HepG2 (cell line): Measurements from ENCODE around the gene SMAD3. TPM values are rescaled to one million over a fixed set of nuclear protein-coding genes. Genes with fewer than 3 reads are reported as not detected.
A peak's percentile ranks its signal among the peaks of the same experiment; 100 is the strongest.

Experiments used
- ELF3 ChIP-seq: IDR thresholded peaks from 2 replicates; pipeline ENCODE4 v1.6.1; 2016; ENCODE audit warnings: missing genetic modification reagents, missing compliant biosample characterization
- HHEX ChIP-seq: IDR thresholded peaks from 2 replicates; pipeline ENCODE4 v1.6.1; 2016; ENCODE audit warnings: control low read depth
- MIER3 ChIP-seq: IDR thresholded peaks from 2 replicates; pipeline ENCODE4 v1.6.1; 2016; ENCODE audit warnings: missing compliant biosample characterization, borderline replicate concordance
- NR2F2 ChIP-seq: IDR thresholded peaks from 2 replicates; pipeline ENCODE4 v1.6.1; 2012; ENCODE audit warnings: low read depth, inconsistent platforms, borderline replicate concordance
- PHF21A ChIP-seq: sonication (generic); formaldehyde crosslinking; IDR thresholded peaks from 2 replicates; pipeline ENCODE4 v1.5.0; 2020; ENCODE audit warnings: mild to moderate bottlenecking, missing genetic modification reagents
- PHF8 ChIP-seq: sonication (generic); formaldehyde crosslinking; IDR thresholded peaks from 2 replicates; pipeline ENCODE4 v1.5.0; 2020; ENCODE audit warnings: missing genetic modification reagents
- RFX1 ChIP-seq: fragments of 450-650 bp; IDR thresholded peaks from 2 replicates; pipeline ENCODE4 v1.6.1; 2017
- SALL1 ChIP-seq: sonication (generic); formaldehyde crosslinking; IDR thresholded peaks from 2 replicates; pipeline ENCODE4 v1.8.0; 2022; ENCODE audit warnings: mild to moderate bottlenecking, missing genetic modification reagents
- SIN3A ChIP-seq: IDR thresholded peaks from 2 replicates; pipeline ENCODE4 v1.6.1; 2011; ENCODE audit warnings: low read depth, mild to moderate bottlenecking, control low read depth, low read length, borderline replicate concordance
- SIX1 ChIP-seq: sonication (generic); formaldehyde crosslinking; IDR thresholded peaks from 2 replicates; pipeline ENCODE4 v1.4.0; 2020; ENCODE audit warnings: missing genetic modification reagents, borderline replicate concordance
- SOX5 ChIP-seq: IDR thresholded peaks from 2 replicates; pipeline ENCODE4 v1.6.1; 2016; ENCODE audit warnings: borderline replicate concordance
- TBL1XR1 ChIP-seq: fragments of 150-350 bp; IDR thresholded peaks from 2 replicates; pipeline ENCODE4 v1.6.1; 2014; ENCODE audit warnings: borderline replicate concordance, low read length; ENCODE audit not compliant: partially characterized antibody
- ZBTB42 ChIP-seq: sonication (generic); formaldehyde crosslinking; IDR thresholded peaks from 2 replicates; pipeline ENCODE4 v1.5.0; 2020; ENCODE audit warnings: mild to moderate bottlenecking, missing genetic modification reagents
- ZKSCAN1 ChIP-seq: fragments of 150-350 bp; IDR thresholded peaks from 2 replicates; pipeline ENCODE4 v1.6.1; 2014; ENCODE audit warnings: low read length
- ZNF124 ChIP-seq: sonication (generic); formaldehyde crosslinking; IDR thresholded peaks from 2 replicates; pipeline ENCODE4 v1.4.0; 2020; ENCODE audit warnings: missing genetic modification reagents
- ZNF552 ChIP-seq: sonication (generic); formaldehyde crosslinking; IDR thresholded peaks from 2 replicates; pipeline ENCODE4 v1.9.0; 2022; ENCODE audit warnings: missing genetic modification reagents, mild to moderate bottlenecking, borderline replicate concordance
- ZNF567 ChIP-seq: sonication (generic); formaldehyde crosslinking; IDR thresholded peaks from 2 replicates; pipeline ENCODE4 v1.8.1; 2023; ENCODE audit warnings: mild to moderate bottlenecking, missing genetic modification reagents, borderline replicate concordance
- polyA plus RNA-seq, 8 experiments: library from polyadenylated mRNA; depleted of rRNA in 3 of 8; stranded (reverse) in 7 of 8; unstranded in 1 of 8; fragments of >200 nt; fragmentation: Illumina TruSeq in 4 of 8; extraction: Trizol in 4 of 8; gene quantifications; 2 replicates each; pipeline versions ENCODE4 v1.2.1 to v1.2.3, GENCODE V29; 2011 to 2016; ENCODE audit warnings: low read depth in 4 of 8, missing spikeins in 1 of 8, mixed read lengths in 1 of 8; ENCODE audit not compliant: insufficient read depth in 1 of 8
- total RNA-seq, 5 experiments: library from RNA; depleted of rRNA; stranded (reverse); fragments of >200 nt; fragmentation: Illumina TruSeq; extraction: Trizol; gene quantifications; 2 replicates each; pipeline ENCODE4 v1.2.3, GENCODE V29; 2016; ENCODE audit warnings: low read depth in 1 of 5
- TF ChIP-seq, protein P1 (sequence below): IDR thresholded peaks from 2 replicates; pipeline ENCODE4 v1.6.1; 2018; ENCODE audit warnings: missing genetic modification reagents, mild to moderate bottlenecking, missing compliant biosample characterization
- TF ChIP-seq, protein P2 (sequence below): sonication (generic); IDR thresholded peaks from 2 replicates; pipeline ENCODE4 v1.6.1; 2016; ENCODE audit warnings: low read depth, borderline replicate concordance

The SMAD3 gene
- total and polyA plus RNA-seq, 2 of the 13 experiments (the other 11 are each of a cell fraction or from before 2014, with no cell fraction given), result 8.6 to 56.3 TPM

DNA sequence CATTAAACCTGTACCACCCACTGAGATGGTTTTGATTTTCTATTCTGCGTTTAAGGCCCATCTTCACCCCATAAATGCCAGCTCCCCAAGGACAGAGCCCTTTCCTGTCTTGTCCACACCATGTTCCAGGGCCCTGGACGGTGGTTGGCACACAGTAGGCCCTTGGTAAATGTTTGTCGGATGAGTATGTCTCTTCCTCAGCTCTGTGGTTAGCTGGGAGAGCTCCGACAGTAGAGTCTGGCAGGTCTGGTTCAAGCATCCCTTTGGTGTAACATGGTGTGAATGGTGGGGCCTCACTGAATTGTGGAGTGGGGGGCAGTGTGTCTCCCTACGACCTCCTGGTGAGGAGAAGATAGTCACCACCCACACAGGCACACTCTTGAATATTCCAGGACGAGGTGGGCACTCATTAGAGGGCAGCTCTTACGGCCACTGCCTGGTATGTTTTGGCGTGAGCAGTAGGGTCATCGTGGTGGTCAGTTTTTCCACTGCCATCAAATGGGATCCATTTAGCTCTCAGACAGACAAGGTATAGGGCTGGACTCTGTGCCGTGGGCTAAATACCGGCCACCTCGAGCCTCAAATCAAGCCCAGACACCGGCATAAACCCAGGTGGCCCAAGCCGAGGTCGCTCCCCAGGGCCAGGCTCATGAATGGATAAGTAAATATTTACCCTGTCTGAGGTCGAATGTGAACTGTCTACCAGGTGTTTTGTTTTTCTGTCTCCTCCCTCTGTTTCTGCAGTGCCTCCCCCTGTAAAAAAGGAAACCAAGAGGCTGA is 61.3 kb downstream of the SMAD3 start (continued):
- TF ChIP-seq, protein P1, sequence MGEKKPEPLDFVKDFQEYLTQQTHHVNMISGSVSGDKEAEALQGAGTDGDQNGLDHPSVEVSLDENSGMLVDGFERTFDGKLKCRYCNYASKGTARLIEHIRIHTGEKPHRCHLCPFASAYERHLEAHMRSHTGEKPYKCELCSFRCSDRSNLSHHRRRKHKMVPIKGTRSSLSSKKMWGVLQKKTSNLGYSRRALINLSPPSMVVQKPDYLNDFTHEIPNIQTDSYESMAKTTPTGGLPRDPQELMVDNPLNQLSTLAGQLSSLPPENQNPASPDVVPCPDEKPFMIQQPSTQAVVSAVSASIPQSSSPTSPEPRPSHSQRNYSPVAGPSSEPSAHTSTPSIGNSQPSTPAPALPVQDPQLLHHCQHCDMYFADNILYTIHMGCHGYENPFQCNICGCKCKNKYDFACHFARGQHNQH, result peak; percentile 54; the same call in 1 of the 2 replicates
- TF ChIP-seq ZNF552 (CRISPR knock-in tag) (0 out of 2 replicates have a peak, but pooled peaks have one; percentile 37), SOX5 (CRISPR knock-in tag) (peak; percentile 78; the same call in 1 of the 2 replicates), RFX1 (no peak), PHF21A (CRISPR knock-in tag) (peak; percentile 51; the same call in 1 of the 2 replicates), ZBTB42 (CRISPR knock-in tag) (no peak), ZKSCAN1 (peak; percentile 75), MIER3 (CRISPR knock-in tag) (0 out of 2 replicates have a peak, but pooled peaks have one; percentile 23), NR2F2 (peak; percentile 54; the same call in 1 of the 2 replicates), PHF8 (CRISPR knock-in tag) (no peak), ZNF567 (CRISPR knock-in tag) (no peak), HHEX (CRISPR knock-in tag) (no peak), SIN3A (0 out of 2 replicates have a peak, but pooled peaks have one; percentile 50), ELF3 (CRISPR knock-in tag) (0 out of 2 replicates have a peak, but pooled peaks have one; percentile 11), SALL1 (CRISPR knock-in tag) (peak; percentile 88), ZNF124 (CRISPR knock-in tag) (no peak), SIX1 (no peak), TBL1XR1 (peak; percentile 36)
- TF ChIP-seq, protein P2, sequence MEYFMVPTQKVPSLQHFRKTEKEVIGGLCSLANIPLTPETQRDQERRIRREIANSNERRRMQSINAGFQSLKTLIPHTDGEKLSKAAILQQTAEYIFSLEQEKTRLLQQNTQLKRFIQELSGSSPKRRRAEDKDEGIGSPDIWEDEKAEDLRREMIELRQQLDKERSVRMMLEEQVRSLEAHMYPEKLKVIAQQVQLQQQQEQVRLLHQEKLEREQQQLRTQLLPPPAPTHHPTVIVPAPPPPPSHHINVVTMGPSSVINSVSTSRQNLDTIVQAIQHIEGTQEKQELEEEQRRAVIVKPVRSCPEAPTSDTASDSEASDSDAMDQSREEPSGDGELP, result peak; percentile 81; the same call in 1 of the 2 replicates
